Measurements from ENCODE around the gene RYR1. TPM values are rescaled to one million over a fixed set of nuclear protein-coding genes. Genes with fewer than 3 reads are reported as not detected.

RYR1 gene
- total RNA-seq, 8 experiments from 2014 or later: 1.4 to 4.7 (median 1.8) TPM

DNA sequence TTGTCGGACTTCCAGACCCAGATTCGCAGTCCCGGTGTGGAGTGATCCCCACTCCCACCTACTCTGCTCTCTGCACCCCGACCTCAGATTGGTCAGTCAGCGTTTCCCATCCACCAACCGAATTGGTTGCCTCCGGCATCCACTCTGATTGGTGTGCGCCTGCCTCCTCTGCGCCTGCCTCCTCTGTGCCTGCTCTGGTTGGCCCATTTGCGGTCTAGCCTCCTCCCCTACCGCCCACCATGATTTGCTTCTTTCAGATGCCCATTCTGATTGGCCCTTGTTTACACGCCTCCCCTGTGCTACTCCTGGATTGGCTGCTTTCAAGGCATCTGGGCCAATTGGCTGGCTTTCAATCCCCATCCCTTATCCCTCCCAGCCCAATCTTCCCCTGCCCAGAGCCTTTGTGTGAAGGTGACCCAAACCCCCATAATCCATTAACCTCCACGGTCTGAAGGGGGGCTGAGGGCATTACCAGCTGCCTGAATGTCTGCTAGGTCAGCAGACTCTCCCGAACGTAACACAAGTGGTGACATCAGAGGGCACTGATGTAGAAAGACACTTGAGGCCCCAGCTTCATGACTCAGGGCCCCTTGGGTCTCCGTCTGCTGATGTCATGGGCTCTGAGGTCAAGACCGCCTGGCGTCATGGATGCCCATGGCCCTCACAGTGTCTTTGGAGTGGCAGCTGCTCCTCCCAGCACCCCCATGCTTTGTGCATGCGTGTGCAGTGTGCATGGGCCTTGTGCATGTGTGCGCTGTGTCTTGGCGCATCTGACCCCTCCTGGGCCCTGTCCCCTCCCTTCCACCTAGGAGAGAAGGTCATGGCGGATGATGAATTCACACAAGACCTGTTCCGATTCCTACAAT lies 103.8 kb downstream of the RYR1 start:
- in situ Hi-C loops (cut with MboI; ENCODE audit: low pct_unique_long_range_greater_than_20kb in 2 of 9, low sequenced_read_pairs in 9 of 9, unreplicated experiment in 9 of 9): no loop called here
- Histone ChIP-seq H3K4me1 (replicated peaks in 1 of 2) (no peaks in the 10 kb centered on the region), H3K4me3 (no peak overlapping the region), H3K27ac (no peak overlapping the region)
- 0 to 100% (median 86%) methylated on average over 1 to 6 of the region's 23 CpGs; no CpG with 5 or more reads in 3 of the 10 experiments for WGBS, 10 experiments
- ATAC-seq (replicated peaks in 6 of 8): peak in 2 of 8 experiments; percentile 59 to 60

DNA sequence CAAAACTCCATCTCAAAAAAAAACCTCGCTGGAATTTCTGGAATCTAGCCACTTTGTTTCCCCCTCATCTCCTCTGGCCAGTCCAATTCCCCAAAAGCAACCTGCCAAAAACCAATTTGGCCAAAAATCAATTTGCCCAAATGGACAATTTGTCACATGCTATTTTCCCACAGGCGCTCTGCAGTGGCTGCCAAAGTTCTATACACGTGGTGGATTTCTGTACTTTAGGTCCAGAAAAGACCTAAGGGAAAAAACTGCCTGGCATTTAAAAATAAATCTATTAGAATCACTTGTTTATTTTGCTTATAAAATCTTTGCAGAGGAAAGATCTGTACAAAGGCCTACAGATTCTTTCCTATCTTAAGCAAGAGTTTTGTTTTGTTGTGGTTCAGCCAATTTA lies 104.9 kb downstream of the RYR1 start:
- no peak overlapping the region for H3K4me3 ChIP-seq
- no peaks in the 10 kb centered on the region for H3K4me1 ChIP-seq (replicated peaks in 1 of 2)
- no peak overlapping the region for H3K27ac ChIP-seq
- in situ Hi-C loops (cut with MboI; ENCODE audit: low pct_unique_long_range_greater_than_20kb in 2 of 9, low sequenced_read_pairs in 9 of 9, unreplicated experiment in 9 of 9): no loop called here
- ATAC-seq (replicated peaks in 6 of 8): no peak
- 30 to 100% (median 89%) methylated on average over 1 to 3 of the region's 3 CpGs; no CpG with 5 or more reads in 3 of the 10 experiments for WGBS, 10 experiments

DNA sequence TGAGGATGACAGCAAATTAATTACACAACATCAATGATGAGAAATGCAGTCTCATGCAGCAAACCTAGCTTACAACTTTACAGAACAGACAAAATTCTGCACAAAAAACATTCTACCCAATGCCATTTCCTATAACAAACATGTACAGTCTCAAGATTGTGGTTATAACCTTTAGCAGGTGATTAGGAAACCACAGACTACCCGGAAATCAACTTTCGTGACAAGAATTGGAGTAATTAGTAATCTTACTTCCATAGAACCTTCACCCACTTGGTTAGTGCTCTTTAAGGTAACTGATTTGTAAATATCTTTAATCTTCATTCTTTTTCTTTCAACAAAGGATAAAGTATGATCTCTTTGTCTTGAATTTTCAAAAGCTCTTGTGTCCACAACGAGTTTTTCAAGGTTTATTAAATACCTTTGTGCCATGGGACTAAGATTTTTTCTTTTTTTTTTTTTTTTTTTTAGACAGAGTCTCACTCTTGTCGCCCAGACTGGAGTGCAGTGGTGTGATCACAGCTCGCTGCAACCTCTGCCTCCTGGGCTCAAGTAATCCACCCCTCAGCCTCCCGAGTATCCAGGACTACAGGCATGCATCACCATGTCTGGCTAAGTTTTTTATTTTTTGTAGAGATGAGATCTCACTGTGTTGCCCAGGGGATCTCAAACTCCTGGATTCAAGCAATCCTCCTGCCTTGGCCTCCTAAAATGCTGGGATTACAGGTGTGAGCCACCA lies 105.5 kb downstream of the RYR1 start:
- no peak for ATAC-seq (replicated peaks in 6 of 8)
- H3K27ac ChIP-seq: no peak overlapping the region
- in situ Hi-C loops (cut with MboI; ENCODE audit: low pct_unique_long_range_greater_than_20kb in 2 of 9, low sequenced_read_pairs in 9 of 9, unreplicated experiment in 9 of 9): no loop called here

GRCh38 chr19:38539751-38540150 lies 106.3 kb downstream of the RYR1 start:
- 0 to 67% (median 13%) methylated on average over 1 of the region's 1 CpG; no CpG with 5 or more reads in 4 of the 10 experiments for WGBS, 10 experiments
- no peak overlapping the region for H3K27ac ChIP-seq
- H3K4me1 ChIP-seq (replicated peaks in 1 of 2): no peaks in the 10 kb centered on the region
- ATAC-seq (replicated peaks in 6 of 8): no peak
- no peak overlapping the region for H3K4me3 ChIP-seq
- in situ Hi-C loops (cut with MboI; ENCODE audit: low pct_unique_long_range_greater_than_20kb in 2 of 9, low sequenced_read_pairs in 9 of 9, unreplicated experiment in 9 of 9): loop anchor here in 1 of 9 experiments (10.0 kb wide), 1 partner anchor 95 kb away; no protein-coding TSS in a partner anchor

More for the DNA sequence above, 105.5 kb downstream of the RYR1 start:
- WGBS, 10 experiments: 17 to 83% (median 60%) methylated on average over 1 to 6 of the region's 6 CpGs
- Histone ChIP-seq H3K4me3 (no peak overlapping the region), H3K4me1 (replicated peaks in 1 of 2) (no peaks in the 10 kb centered on the region)

- no peak for ATAC-seq (replicated peaks in 6 of 8)
- WGBS, 10 experiments: 0 to 100% (median 87%) methylated on average over 1 to 4 of the region's 4 CpGs; no CpG with 5 or more reads in 1 of the 10 experiments
- in situ Hi-C loops (cut with MboI; ENCODE audit: low pct_unique_long_range_greater_than_20kb in 2 of 9, low sequenced_read_pairs in 9 of 9, unreplicated experiment in 9 of 9): loop anchor here in 1 of 9 experiments (10.0 kb wide), 1 partner anchor 93 kb away; no protein-coding TSS in a partner anchor
These were observed 108.5 kb downstream of the RYR1 start for GRCh38 chr19:38542040-38542439.

GRCh38 chr19:38543286-38543806 lies 109.9 kb downstream of the RYR1 start:
- in situ Hi-C loops (cut with MboI; ENCODE audit: low pct_unique_long_range_greater_than_20kb in 2 of 9, low sequenced_read_pairs in 9 of 9, unreplicated experiment in 9 of 9): loop anchor here in 1 of 9 experiments (10.0 kb wide), 1 partner anchor 91 kb away; no protein-coding TSS in a partner anchor
- WGBS, 10 experiments: 80 to 100% (median 82%) methylated on average over 2 to 4 of the region's 19 CpGs; no CpG with 5 or more reads in 6 of the 10 experiments
- ATAC-seq (replicated peaks in 6 of 8): no peak

More at GRCh38 chr19:38542040-38542439, 108.5 kb downstream of the RYR1 start:
- Histone ChIP-seq H3K4me3 (no peak overlapping the region), H3K4me1 (replicated peaks in 1 of 2) (no peaks in the 10 kb centered on the region), H3K27ac (no peak overlapping the region)

DNA sequence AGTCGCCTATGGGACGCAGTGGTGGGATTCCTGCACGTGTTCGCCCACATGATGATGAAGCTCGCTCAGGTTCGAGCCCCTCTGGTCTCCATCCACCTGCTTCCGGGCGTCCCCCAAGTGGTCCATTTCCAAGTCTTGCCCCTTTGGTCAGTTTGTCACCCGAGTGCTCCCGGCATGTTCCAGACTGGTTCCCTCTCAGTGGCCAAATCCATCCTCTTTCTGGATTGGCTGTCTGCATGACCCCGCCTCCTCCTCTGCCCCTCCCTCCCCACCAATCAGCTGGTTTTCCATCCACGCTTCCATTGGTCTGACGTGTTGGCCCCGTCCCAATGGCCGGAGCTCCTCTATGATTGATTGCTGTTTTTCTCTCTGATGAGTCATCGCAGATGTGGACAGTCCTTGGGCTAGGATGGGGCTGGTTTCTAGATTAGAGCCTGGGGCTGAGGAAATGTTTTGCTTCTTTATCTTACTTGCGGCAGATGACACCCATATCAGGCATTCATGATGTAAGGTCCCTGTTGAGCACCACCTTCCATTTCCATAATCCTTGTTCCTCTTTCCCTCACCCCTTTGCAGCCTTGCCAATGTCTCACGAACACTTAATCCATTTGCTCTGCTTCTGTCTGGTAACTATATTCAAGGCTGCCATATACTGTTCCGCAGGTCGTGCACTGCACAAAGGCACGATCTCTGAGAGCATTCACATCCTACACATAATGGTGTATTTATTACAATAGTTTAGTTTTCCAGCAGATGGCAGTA lies 110.5 kb downstream of the RYR1 start:
- ATAC-seq (replicated peaks in 6 of 8): peak; percentile 87 to 96 (median 95)
- in situ Hi-C loops (cut with MboI; ENCODE audit: low pct_unique_long_range_greater_than_20kb in 2 of 9, low sequenced_read_pairs in 9 of 9, unreplicated experiment in 9 of 9): loop anchor here in 1 of 9 experiments (10.0 kb wide), 1 partner anchor 91 kb away; no protein-coding TSS in a partner anchor
- no peak overlapping the region for H3K4me3 ChIP-seq
- H3K4me1 ChIP-seq (replicated peaks in 1 of 2): no peaks in the 10 kb centered on the region
- peak overlapping the region in 1 of 2 donors; percentile 54 for H3K27ac ChIP-seq
- 0 to 93% (median 68%) methylated on average over 1 to 10 of the region's 21 CpGs for WGBS, 10 experiments

More at GRCh38 chr19:38543286-38543806, 109.9 kb downstream of the RYR1 start:
- Histone ChIP-seq H3K4me3 (no peak overlapping the region), H3K27ac (no peak overlapping the region), H3K4me1 (replicated peaks in 1 of 2) (no peaks in the 10 kb centered on the region)

GRCh38 chr19:38544569-38545315 lies 111.3 kb downstream of the RYR1 start:
- Histone ChIP-seq H3K4me3 (no peak overlapping the region), H3K4me1 (replicated peaks in 1 of 2) (no peaks in the 10 kb centered on the region), H3K27ac (no peak overlapping the region)
- ATAC-seq (replicated peaks in 6 of 8): peak in 7 of 8 experiments; percentile 8 to 46 (median 26)
- in situ Hi-C loops (cut with MboI; ENCODE audit: low pct_unique_long_range_greater_than_20kb in 2 of 9, low sequenced_read_pairs in 9 of 9, unreplicated experiment in 9 of 9): loop anchor here in 1 of 9 experiments (10.0 kb wide), 1 partner anchor 90 kb away; no protein-coding TSS in a partner anchor
- 18 to 89% (median 47%) methylated on average over 2 to 6 of the region's 6 CpGs; no CpG with 5 or more reads in 1 of the 10 experiments for WGBS, 10 experiments

- Histone ChIP-seq H3K27ac (no peak overlapping the region), H3K4me3 (no peak overlapping the region), H3K4me1 (replicated peaks in 1 of 2) (no peaks in the 10 kb centered on the region)
- in situ Hi-C loops (cut with MboI; ENCODE audit: low pct_unique_long_range_greater_than_20kb in 2 of 9, low sequenced_read_pairs in 9 of 9, unreplicated experiment in 9 of 9): loop anchor here in 1 of 9 experiments (10.0 kb wide), 1 partner anchor 89 kb away; no protein-coding TSS in a partner anchor
- 78 to 100% (median 89%) methylated on average over 1 to 6 of the region's 8 CpGs; no CpG with 5 or more reads in 2 of the 10 experiments for WGBS, 10 experiments
- ATAC-seq (replicated peaks in 6 of 8): no peak
These were observed 112.1 kb downstream of the RYR1 start for GRCh38 chr19:38545596-38545995.

DNA sequence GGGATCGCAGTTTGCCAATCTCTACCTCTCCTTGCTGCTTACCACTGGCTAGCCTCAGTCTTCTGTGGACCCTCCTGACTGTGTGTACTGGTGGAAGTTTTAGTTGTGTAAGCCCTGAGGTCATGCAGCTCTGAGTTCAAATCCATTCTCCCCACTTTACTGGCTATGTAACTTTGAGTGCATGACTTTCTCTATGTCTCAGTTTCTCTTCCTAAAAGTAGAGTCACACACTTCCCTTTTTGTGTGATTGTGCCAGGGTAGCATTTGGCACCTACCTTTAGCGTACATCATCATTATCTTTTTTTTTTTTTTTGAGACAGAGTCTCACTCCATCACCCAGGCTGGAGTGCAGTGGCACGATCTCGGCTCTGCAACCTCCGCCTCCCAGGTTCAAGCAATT lies 113.9 kb downstream of the RYR1 start:
- in situ Hi-C loops (cut with MboI; ENCODE audit: low pct_unique_long_range_greater_than_20kb in 2 of 9, low sequenced_read_pairs in 9 of 9, unreplicated experiment in 9 of 9): loop anchor here in 1 of 9 experiments (10.0 kb wide), 1 partner anchor 87 kb away; no protein-coding TSS in a partner anchor
- Histone ChIP-seq H3K4me1 (replicated peaks in 1 of 2) (no peaks in the 10 kb centered on the region), H3K4me3 (no peak overlapping the region), H3K27ac (no peak overlapping the region)
- 17 to 91% (median 80%) methylated on average over 1 to 4 of the region's 5 CpGs; no CpG with 5 or more reads in 1 of the 10 experiments for WGBS, 10 experiments
- ATAC-seq (replicated peaks in 6 of 8): no peak

- ATAC-seq (replicated peaks in 6 of 8): no peak
- 67 to 100% (median 87%) methylated on average over 1 to 4 of the region's 5 CpGs; no CpG with 5 or more reads in 4 of the 10 experiments for WGBS, 10 experiments
- in situ Hi-C loops (cut with MboI; ENCODE audit: low pct_unique_long_range_greater_than_20kb in 2 of 9, low sequenced_read_pairs in 9 of 9, unreplicated experiment in 9 of 9): loop anchor here in 1 of 9 experiments (10.0 kb wide), 1 partner anchor 86 kb away; no protein-coding TSS in a partner anchor
- Histone ChIP-seq H3K27ac (no peak overlapping the region), H3K4me3 (no peak overlapping the region), H3K4me1 (replicated peaks in 1 of 2) (no peaks in the 10 kb centered on the region)
These were observed 115.6 kb downstream of the RYR1 start for GRCh38 chr19:38549061-38549460.

Data from motor neuron (in vitro differentiated cells).